OCI-LY7 (cell line): Measurements from ENCODE around the gene ACTBL2. TPM values are rescaled to one million over a fixed set of nuclear protein-coding genes. Genes with fewer than 3 reads are reported as not detected.
A peak's percentile ranks its signal among the peaks of the same experiment; 100 is the strongest.

Experiments
- BruUV-seq: library from RNA; stranded (reverse); fragments of 400-500 nt; replicated peaks from 2 replicates; lab custom pipeline; 2021; lab: Mats Ljungman, UMichigan
- CTCF ChIA-PET: fragments of 300-600 bp; sonication (Branson Sonifier 250); formaldehyde crosslinking; loops from one replicate; lab custom pipeline; 2022; ENCODE audit warnings: antibody characterized with exemption; ENCODE audit not compliant: unreplicated experiment; lab: Charles Lee
- POLR2A ChIA-PET: fragments of 300-600 bp; sonication (Branson Sonifier 250); formaldehyde crosslinking; loops from one replicate; lab custom pipeline; 2022; ENCODE audit warnings: antibody characterized with exemption; lab: Charles Lee
- DNase-seq: peaks from one replicate; pipeline ENCODE4 v3.0.0-alpha.2; 2015; ENCODE audit warnings: low spot score
- H2AFZ ChIP-seq: fragments of 200-600 bp; sonication (generic), shearing (Covaris generic); 2 replicates; pipeline ENCODE4 v1.6.1; 2014; ENCODE audit warnings: mild to moderate bottlenecking, antibody characterized with exemption, low read length, moderate library complexity
- H3K27ac ChIP-seq: fragments of 200-600 bp; sonication (generic); 2 replicates; pipeline ENCODE4 v1.5.1; 2014; ENCODE audit warnings: mixed run types, low read depth, mild to moderate bottlenecking, moderate library complexity, low read length, inconsistent platforms; ENCODE audit not compliant: poor library complexity, severe bottlenecking
- H3K36me3 ChIP-seq: fragments of 200-600 bp; sonication (generic); 2 replicates; pipeline ENCODE4 v1.6.1; 2014; ENCODE audit warnings: mild to moderate bottlenecking, antibody characterized with exemption, low read length, moderate library complexity, mixed read lengths; ENCODE audit not compliant: insufficient read depth
- H3K4me1 ChIP-seq: fragments of 200-600 bp; sonication (generic); 2 replicates; pipeline ENCODE4 v1.5.1; 2014; ENCODE audit warnings: mild to moderate bottlenecking, low read length; ENCODE audit not compliant: insufficient read depth, poor library complexity, severe bottlenecking
- H3K4me2 ChIP-seq: fragments of 200-600 bp; sonication (generic); 2 replicates; pipeline ENCODE4 v1.6.1; 2014; ENCODE audit warnings: mild to moderate bottlenecking, low read length
- H3K4me3 ChIP-seq: fragments of 200-600 bp; sonication (generic); 2 replicates; pipeline ENCODE4 v1.5.1; 2014; ENCODE audit warnings: mild to moderate bottlenecking, low read depth, low read length; ENCODE audit not compliant: poor library complexity, severe bottlenecking
- H3K79me2 ChIP-seq: fragments of 200-600 bp; sonication (generic); 2 replicates; pipeline ENCODE4 v1.6.1; 2016; ENCODE audit warnings: low read depth, mild to moderate bottlenecking, low read length, moderate library complexity, mixed read lengths; ENCODE audit not compliant: insufficient read depth
- H3K9me2 ChIP-seq: fragments of 200-600 bp; sonication (generic); 2 replicates; pipeline ENCODE4 v1.6.1; 2016; ENCODE audit warnings: mild to moderate bottlenecking, low read length, mixed read lengths; ENCODE audit not compliant: insufficient read depth
- H3K9me3 ChIP-seq: fragments of 200-600 bp; sonication (generic); 2 replicates; pipeline ENCODE4 v1.6.1; 2014; ENCODE audit warnings: mild to moderate bottlenecking, mixed run types, low read length, mixed read lengths
- H4K20me1 ChIP-seq: fragments of 200-600 bp; sonication (generic); 2 replicates; pipeline ENCODE4 v1.6.1; 2014; ENCODE audit warnings: mild to moderate bottlenecking, antibody characterized with exemption, low read length, moderate library complexity, mixed read lengths; ENCODE audit not compliant: insufficient read depth
- CTCF ChIP-seq: fragments of 200-600 bp; sonication (generic); conservative IDR thresholded peaks from 2 replicates; pipeline ENCODE4 v1.5.1; 2014; ENCODE audit warnings: mild to moderate bottlenecking, antibody characterized with exemption, low read length, moderate library complexity, mixed read lengths
- EZH2phosphoT487 ChIP-seq: fragments of 200-600 bp; sonication (generic); IDR thresholded peaks from 2 replicates; pipeline ENCODE4 v1.6.1; 2018; ENCODE audit warnings: low read depth, borderline replicate concordance, mild to moderate bottlenecking, mixed run types, antibody characterized with exemption, low read length, moderate library complexity, mixed read lengths
- intact Hi-C: fragments of 100-400 bp; cut with micrococcal nuclease; formaldehyde crosslinking; loops from one replicate; pipeline ENCODE4 v1.10.0; 2022; ENCODE audit not compliant: unreplicated experiment
- total RNA-seq, 2 experiments: library from RNA; depleted of rRNA in 1 of 2; stranded (reverse); fragments of >200 nt in 1 of 2; shearing (Covaris generic) in 1 of 2; gene quantifications; 2 replicates each; pipeline ENCODE4 v1.2.3, GENCODE V29; 2014 to 2022

ACTBL2 gene
- total RNA-seq, 2 experiments from 2014 or later = not detected

GRCh38 chr5:57501414-57502201 is 19.0 kb upstream of the ACTBL2 start:
- no peak overlapping the region for H3K27ac ChIP-seq
- POLR2A ChIA-PET = no interaction called here

DNA sequence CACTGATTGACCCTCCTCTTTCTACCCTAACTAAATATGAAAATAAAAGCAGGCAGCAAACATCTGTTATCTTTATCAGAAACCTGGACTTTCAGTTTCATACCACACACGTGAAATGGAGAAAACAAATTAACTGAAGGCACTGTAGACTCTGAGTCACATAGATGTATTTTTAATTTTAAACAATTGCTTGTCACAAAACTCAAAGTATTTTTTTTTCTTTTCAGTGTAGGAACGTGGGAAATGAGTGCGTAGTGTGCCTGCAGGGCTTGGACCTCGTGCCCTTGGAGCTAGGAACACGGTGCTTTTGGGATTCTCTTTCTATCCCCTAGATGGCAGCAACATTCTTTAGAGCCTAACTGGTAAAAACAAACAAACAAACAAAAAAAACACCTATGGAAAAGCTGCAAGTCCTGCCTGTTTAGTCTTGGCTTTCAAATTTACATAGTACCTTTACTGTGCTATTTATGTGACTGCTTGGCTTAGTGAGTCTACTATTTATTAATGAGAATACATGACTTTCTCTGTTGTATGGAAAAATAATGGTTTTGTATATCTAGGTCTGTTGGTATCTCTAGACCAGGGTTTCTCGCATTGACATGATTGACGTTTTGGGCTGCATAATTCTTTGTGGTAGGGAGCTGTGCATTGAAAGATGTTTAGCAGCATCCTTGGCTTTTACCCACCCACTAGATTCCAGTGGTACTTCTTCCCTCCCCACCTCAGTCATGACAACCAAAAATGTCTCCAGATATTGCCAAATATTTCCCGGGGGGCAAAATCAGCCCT is 16.8 kb upstream of the ACTBL2 start:
- peak; percentile 11 for DNase-seq
- H3K9me2 ChIP-seq = no peaks in the 10 kb centered on the region
- no peaks in the 10 kb centered on the region for H3K36me3 ChIP-seq
- H3K9me3 ChIP-seq = no peaks in the 10 kb centered on the region
- intact Hi-C loops = loop anchor here (10.0 kb wide), 1 partner anchor 965 kb away; the partner anchor contains the start of gene PLK2
- ChIA-PET POLR2A (interaction anchor here (0.5 to 0.6 kb wide), 2 partner anchors 1510 to 1673 kb away, joined by 3 read pairs; no protein-coding TSS in a partner anchor), CTCF (no interaction called here)
- no peaks in the 10 kb centered on the region for H3K79me2 ChIP-seq
- no peaks in the 10 kb centered on the region for H3K4me1 ChIP-seq
- no peak overlapping the region; the same call in 1 of the 2 replicates for H2AFZ ChIP-seq
- no TSS peak for BruUV-seq
- H3K27ac ChIP-seq = no peak overlapping the region
- H3K4me3 ChIP-seq = no peak overlapping the region
- peak; percentile 78 for TF ChIP-seq CTCF
- no peak for TF ChIP-seq EZH2phosphoT487
- H4K20me1 ChIP-seq = no peaks in the 10 kb centered on the region
- H3K4me2 ChIP-seq = peak overlapping the region; percentile 30; the same call in 1 of the 2 replicates

More at GRCh38 chr5:57501414-57502201, 19.0 kb upstream of the ACTBL2 start:
- Histone ChIP-seq H4K20me1 (no peaks in the 10 kb centered on the region), H2AFZ (no peak overlapping the region), H3K4me1 (no peaks in the 10 kb centered on the region), H3K79me2 (no peaks in the 10 kb centered on the region), H3K4me2 (no peak overlapping the region), H3K9me2 (no peaks in the 10 kb centered on the region), H3K9me3 (no peaks in the 10 kb centered on the region), H3K36me3 (no peaks in the 10 kb centered on the region), H3K4me3 (no peak overlapping the region)
- no peak for DNase-seq
- no TSS peak for BruUV-seq
- TF ChIP-seq EZH2phosphoT487 (no peak), CTCF (no peak)
- CTCF ChIA-PET = no interaction called here
- intact Hi-C loops = no loop called here
